ENCODE results near the gene SLBP. TPM values are rescaled to one million over a fixed set of nuclear protein-coding genes. Genes with fewer than 3 reads are reported as not detected.

SLBP gene
- total RNA-seq, 1 experiment from 2014 or later, result 61.7 TPM

GRCh38 chr4:1760521-1761071 is 48.5 kb upstream of the SLBP start:
- DNase-seq, result no peak
- TF ChIP-seq, protein P1, sequence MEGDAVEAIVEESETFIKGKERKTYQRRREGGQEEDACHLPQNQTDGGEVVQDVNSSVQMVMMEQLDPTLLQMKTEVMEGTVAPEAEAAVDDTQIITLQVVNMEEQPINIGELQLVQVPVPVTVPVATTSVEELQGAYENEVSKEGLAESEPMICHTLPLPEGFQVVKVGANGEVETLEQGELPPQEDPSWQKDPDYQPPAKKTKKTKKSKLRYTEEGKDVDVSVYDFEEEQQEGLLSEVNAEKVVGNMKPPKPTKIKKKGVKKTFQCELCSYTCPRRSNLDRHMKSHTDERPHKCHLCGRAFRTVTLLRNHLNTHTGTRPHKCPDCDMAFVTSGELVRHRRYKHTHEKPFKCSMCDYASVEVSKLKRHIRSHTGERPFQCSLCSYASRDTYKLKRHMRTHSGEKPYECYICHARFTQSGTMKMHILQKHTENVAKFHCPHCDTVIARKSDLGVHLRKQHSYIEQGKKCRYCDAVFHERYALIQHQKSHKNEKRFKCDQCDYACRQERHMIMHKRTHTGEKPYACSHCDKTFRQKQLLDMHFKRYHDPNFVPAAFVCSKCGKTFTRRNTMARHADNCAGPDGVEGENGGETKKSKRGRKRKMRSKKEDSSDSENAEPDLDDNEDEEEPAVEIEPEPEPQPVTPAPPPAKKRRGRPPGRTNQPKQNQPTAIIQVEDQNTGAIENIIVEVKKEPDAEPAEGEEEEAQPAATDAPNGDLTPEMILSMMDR (conservative IDR thresholded peaks at IDR 0.05), result no peak
- no peak for TF ChIP-seq EZH2 (IDR thresholded peaks at IDR 0.05; ENCODE audit: low read depth)
- Histone ChIP-seq H3K9me2 (ENCODE audit: insufficient read depth) (no peaks in the 10 kb centered on the region), H3K4me1 (replicated peaks; ENCODE audit: insufficient read depth) (peaks cover 3% of the 10 kb centered on the region), H2AFZ (no peak overlapping the region), H3K9me3 (ENCODE audit: insufficient read depth, low read depth) (no peaks in the 10 kb centered on the region), H3K4me2 (no peak overlapping the region), H3F3A (ENCODE audit: insufficient read depth, low read depth) (peaks cover 5% of the 10 kb centered on the region; the same call in 1 of the 2 replicates), H4K20me1 (ENCODE audit: insufficient read depth) (no peaks in the 10 kb centered on the region), H3K4me3 (no peak overlapping the region), H3K79me2 (ENCODE audit: low read depth) (no peaks in the 10 kb centered on the region), H3K27ac (no peak overlapping the region), H3K27me3 (ENCODE audit: insufficient read depth, low read depth) (peaks cover 2% of the 10 kb centered on the region; the same call in 1 of the 2 replicates), H3K36me3 (ENCODE audit: low read depth) (no peaks in the 10 kb centered on the region)
- intact Hi-C loops (cut with micrococcal nuclease; ENCODE audit: unreplicated experiment), result no loop called here
- BruUV-seq (replicated peaks), result no TSS peak
- CTCF ChIA-PET, result no interaction called here
- POLR2A ChIA-PET (ENCODE audit: unreplicated experiment), result no interaction called here

DNA sequence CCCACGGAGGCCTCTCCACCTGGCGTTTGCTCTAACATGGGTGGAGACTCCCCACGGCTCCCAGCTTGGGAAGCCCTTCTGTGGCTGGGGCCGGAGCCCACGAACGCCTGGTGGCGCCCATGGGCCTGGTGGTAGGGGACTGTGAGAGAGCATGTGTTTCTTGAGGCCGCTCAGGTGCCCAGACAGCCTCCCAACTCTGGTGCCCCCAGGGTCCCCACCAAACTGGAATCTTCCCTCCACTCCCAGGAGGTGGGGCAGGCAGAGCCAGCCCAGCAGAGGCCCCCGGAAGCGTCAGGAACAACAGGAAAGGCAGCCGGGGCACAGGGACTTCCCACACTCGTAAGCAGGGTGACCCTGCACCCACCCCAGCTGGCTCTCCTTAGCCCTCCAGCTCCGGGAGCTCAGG is 47.7 kb upstream of the SLBP start:
- Histone ChIP-seq H3K36me3 (ENCODE audit: low read depth) (no peaks in the 10 kb centered on the region), H4K20me1 (ENCODE audit: insufficient read depth) (no peaks in the 10 kb centered on the region), H3K9me3 (ENCODE audit: insufficient read depth, low read depth) (no peaks in the 10 kb centered on the region), H3K27ac (no peak overlapping the region), H3K27me3 (ENCODE audit: insufficient read depth, low read depth) (peaks cover 2% of the 10 kb centered on the region; the same call in 1 of the 2 replicates), H3K4me2 (no peak overlapping the region), H3K4me1 (replicated peaks; ENCODE audit: insufficient read depth) (no peaks in the 10 kb centered on the region), H2AFZ (no peak overlapping the region), H3F3A (ENCODE audit: insufficient read depth, low read depth) (peaks cover 5% of the 10 kb centered on the region; the same call in 1 of the 2 replicates), H3K4me3 (no peak overlapping the region), H3K79me2 (ENCODE audit: low read depth) (no peaks in the 10 kb centered on the region), H3K9me2 (ENCODE audit: insufficient read depth) (no peaks in the 10 kb centered on the region)
- no peak for DNase-seq
- no TSS peak for BruUV-seq (replicated peaks)
- TF ChIP-seq EZH2 (IDR thresholded peaks at IDR 0.05; ENCODE audit: low read depth), result no peak
- TF ChIP-seq, protein P1 (conservative IDR thresholded peaks at IDR 0.05), result no peak
- intact Hi-C loops (cut with micrococcal nuclease; ENCODE audit: unreplicated experiment), result no loop called here
- CTCF ChIA-PET, result no interaction called here
- POLR2A ChIA-PET (ENCODE audit: unreplicated experiment), result no interaction called here

GRCh38 chr4:1759170-1759817 is 47.2 kb upstream of the SLBP start:
- Histone ChIP-seq H3K4me3 (no peak overlapping the region), H3K27me3 (ENCODE audit: insufficient read depth, low read depth) (peaks cover 2% of the 10 kb centered on the region; the same call in 1 of the 2 replicates), H3K36me3 (ENCODE audit: low read depth) (no peaks in the 10 kb centered on the region), H3K4me2 (no peak overlapping the region), H3K4me1 (replicated peaks; ENCODE audit: insufficient read depth) (no peaks in the 10 kb centered on the region), H3K9me3 (ENCODE audit: insufficient read depth, low read depth) (no peaks in the 10 kb centered on the region), H4K20me1 (ENCODE audit: insufficient read depth) (no peaks in the 10 kb centered on the region), H3K9me2 (ENCODE audit: insufficient read depth) (no peaks in the 10 kb centered on the region), H3K79me2 (ENCODE audit: low read depth) (no peaks in the 10 kb centered on the region), H2AFZ (no peak overlapping the region), H3F3A (ENCODE audit: insufficient read depth, low read depth) (peaks cover 5% of the 10 kb centered on the region; the same call in 1 of the 2 replicates), H3K27ac (no peak overlapping the region)
- ChIA-PET POLR2A (ENCODE audit: unreplicated experiment) (no interaction called here), CTCF (no interaction called here)
- no peak for DNase-seq
- no peak for TF ChIP-seq EZH2 (IDR thresholded peaks at IDR 0.05; ENCODE audit: low read depth)
- TF ChIP-seq, protein P1 (conservative IDR thresholded peaks at IDR 0.05), result no peak
- no TSS peak for BruUV-seq (replicated peaks)
- intact Hi-C loops (cut with micrococcal nuclease; ENCODE audit: unreplicated experiment), result no loop called here

Data from PC-9 (cell line).